Measurements from ENCODE around the gene NALCN.

NALCN gene

DNA sequence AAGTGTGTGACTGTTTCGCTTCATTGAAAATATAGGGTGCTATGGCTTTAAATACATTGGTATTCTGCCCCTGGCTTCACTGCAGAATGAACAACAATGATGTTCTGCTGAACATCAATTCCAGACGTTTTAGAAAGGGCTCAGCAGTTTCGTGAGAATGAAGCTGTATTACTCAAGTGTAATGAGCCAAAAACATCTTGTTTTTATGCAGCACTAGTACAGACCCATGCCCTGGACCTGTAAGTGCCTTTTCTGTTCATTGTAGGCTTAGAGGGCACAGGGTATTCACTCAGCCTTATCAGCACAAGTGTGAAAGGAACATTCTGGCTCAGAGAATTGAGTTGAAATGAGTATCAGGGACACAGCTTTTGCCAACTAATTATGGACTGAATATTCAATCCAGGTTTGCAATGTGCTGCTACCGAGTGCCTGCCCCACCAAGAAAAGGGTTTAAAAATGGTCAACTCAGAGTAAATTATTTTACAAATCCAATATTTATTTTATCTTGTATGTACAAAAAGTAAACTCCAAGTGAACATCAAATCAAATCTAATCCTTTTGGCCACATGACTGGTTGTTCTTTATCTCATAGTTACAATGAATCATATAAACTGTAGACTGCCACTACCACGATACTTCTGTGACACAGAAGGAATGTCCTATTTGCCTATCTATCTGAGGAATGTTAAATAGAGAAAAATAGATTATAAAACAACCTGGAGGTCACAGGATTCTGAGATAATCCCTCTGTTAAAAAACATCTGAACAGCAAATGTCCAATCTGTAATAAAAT lies 362.8 kb downstream of the NALCN start:
- no peaks in the 10 kb centered on the region for H3K9me3 Mint-ChIP-seq
- TF ChIP-seq, protein P1, sequence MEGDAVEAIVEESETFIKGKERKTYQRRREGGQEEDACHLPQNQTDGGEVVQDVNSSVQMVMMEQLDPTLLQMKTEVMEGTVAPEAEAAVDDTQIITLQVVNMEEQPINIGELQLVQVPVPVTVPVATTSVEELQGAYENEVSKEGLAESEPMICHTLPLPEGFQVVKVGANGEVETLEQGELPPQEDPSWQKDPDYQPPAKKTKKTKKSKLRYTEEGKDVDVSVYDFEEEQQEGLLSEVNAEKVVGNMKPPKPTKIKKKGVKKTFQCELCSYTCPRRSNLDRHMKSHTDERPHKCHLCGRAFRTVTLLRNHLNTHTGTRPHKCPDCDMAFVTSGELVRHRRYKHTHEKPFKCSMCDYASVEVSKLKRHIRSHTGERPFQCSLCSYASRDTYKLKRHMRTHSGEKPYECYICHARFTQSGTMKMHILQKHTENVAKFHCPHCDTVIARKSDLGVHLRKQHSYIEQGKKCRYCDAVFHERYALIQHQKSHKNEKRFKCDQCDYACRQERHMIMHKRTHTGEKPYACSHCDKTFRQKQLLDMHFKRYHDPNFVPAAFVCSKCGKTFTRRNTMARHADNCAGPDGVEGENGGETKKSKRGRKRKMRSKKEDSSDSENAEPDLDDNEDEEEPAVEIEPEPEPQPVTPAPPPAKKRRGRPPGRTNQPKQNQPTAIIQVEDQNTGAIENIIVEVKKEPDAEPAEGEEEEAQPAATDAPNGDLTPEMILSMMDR (IDR thresholded peaks at IDR 0.05; ENCODE audit: unreplicated experiment in 3 of 3): no peak
- H3K4me3 Mint-ChIP-seq: no peak overlapping the region
- H3K36me3 Mint-ChIP-seq (ENCODE audit: low read depth): no peaks in the 10 kb centered on the region
- H3K27me3 Mint-ChIP-seq (ENCODE audit: low read depth): peaks cover 11% of the 10 kb centered on the region
- no peaks in the 10 kb centered on the region for H3K4me1 Mint-ChIP-seq
- no peak overlapping the region for H3K27ac Mint-ChIP-seq

DNA sequence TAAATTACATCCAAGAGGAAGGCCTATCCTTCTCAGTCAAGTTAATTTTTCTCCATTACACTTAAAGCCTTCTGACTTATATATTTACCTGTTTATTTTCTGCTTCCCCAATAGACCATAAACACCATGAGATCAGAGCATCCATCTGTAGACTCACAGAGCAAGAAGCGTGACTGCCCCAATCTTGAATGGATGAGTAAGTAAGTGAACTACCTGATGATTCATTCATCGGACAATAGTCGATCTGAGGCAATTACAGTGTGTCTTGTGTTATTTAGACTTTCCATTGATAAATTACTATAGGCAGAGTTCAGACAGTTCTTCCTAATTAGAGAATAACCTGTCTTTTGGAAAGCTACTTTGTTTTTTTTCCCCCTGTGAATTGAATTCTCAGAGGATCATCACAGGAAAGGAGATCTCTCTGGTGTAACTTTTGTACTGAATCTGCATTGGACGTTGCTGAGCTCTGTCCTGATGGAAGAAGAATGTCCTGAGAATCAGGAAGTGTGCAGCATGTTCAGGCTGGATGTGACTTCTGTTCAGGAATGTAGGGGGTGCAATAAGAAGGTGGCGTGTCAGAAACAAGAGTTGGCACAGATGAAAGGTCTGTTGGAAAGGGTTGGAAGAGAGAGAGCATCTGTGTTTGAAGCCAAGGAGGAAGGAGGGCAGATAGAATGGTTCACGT lies 367.0 kb downstream of the NALCN start:
- no peak overlapping the region for H3K27ac Mint-ChIP-seq
- H3K4me1 Mint-ChIP-seq: no peaks in the 10 kb centered on the region
- H3K4me3 Mint-ChIP-seq: no peak overlapping the region
- H3K27me3 Mint-ChIP-seq (ENCODE audit: low read depth): no peaks in the 10 kb centered on the region
- no peaks in the 10 kb centered on the region for H3K36me3 Mint-ChIP-seq (ENCODE audit: low read depth)
- TF ChIP-seq, protein P1 (IDR thresholded peaks at IDR 0.05; ENCODE audit: unreplicated experiment in 3 of 3): no peak
- H3K9me3 Mint-ChIP-seq: peaks cover 11% of the 10 kb centered on the region

DNA sequence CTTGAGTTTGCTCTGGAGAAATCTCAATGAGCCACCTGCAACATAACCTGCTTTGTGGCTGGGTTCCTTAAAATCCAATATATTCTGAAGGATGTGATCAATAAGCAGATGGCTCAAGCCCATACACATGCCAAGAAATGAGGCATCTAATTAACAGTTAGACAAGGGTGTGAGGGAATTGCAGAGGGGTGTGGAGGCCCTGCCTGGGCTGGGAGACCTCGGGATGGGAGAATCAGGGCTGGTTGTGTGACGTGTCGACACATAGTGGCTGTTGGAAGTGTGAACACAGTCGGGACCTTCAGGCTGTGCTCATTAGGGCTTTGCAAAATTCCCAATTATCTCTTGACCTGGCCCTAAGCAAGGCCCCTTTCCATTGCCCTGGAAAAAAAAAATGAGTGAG lies 379.8 kb downstream of the NALCN start:
- H3K4me1 Mint-ChIP-seq: no peaks in the 10 kb centered on the region
- H3K4me3 Mint-ChIP-seq: no peak overlapping the region
- H3K27me3 Mint-ChIP-seq (ENCODE audit: low read depth): no peaks in the 10 kb centered on the region
- no peak overlapping the region for H3K27ac Mint-ChIP-seq
- TF ChIP-seq, protein P1 (IDR thresholded peaks at IDR 0.05; ENCODE audit: unreplicated experiment in 3 of 3): no peak
- H3K9me3 Mint-ChIP-seq: peaks cover 14% of the 10 kb centered on the region
- no peaks in the 10 kb centered on the region for H3K36me3 Mint-ChIP-seq (ENCODE audit: low read depth)

GRCh38 chr13:101035119-101035620 lies 381.1 kb downstream of the NALCN start:
- Mint-ChIP-seq H3K4me1 (no peaks in the 10 kb centered on the region), H3K9me3 (peaks cover 14% of the 10 kb centered on the region), H3K27ac (no peak overlapping the region), H3K36me3 (ENCODE audit: low read depth) (no peaks in the 10 kb centered on the region), H3K4me3 (no peak overlapping the region), H3K27me3 (ENCODE audit: low read depth) (no peaks in the 10 kb centered on the region)
- TF ChIP-seq, protein P1 (IDR thresholded peaks at IDR 0.05; ENCODE audit: unreplicated experiment in 3 of 3): no peak

DNA sequence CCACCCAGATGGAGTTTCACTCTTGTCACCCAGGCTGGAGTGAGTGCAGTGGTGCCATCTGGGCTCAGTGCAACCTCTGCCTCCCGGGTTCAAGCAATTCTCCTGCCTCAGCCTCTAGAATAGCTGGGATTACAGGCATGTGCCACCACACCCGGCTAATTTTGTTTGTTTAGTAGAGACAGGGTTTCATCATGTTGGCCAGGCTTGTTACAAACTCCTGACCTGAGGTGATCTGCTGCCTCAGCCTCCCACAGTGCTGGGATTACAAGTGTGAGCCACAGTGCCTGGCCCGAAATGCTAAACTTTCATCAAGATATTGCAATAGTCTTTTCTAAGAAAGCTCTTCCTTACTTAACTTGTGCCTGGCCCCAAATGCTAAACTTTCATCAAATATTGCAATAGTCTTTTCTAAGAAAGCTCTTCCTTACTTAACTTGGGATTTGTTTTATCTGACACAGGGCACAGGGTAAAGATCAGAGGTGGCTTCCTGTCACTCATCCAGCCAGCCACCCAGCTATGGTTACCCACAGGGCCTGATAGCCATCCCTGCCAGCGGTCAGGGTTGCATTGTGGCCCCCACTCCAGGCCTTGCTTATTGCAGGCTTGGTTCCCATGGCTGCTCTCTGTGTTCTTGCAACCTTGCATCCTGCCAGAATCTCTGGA lies 389.4 kb downstream of the NALCN start:
- Mint-ChIP-seq H3K4me3 (no peak overlapping the region), H3K36me3 (ENCODE audit: low read depth) (no peaks in the 10 kb centered on the region), H3K4me1 (peaks cover 6% of the 10 kb centered on the region), H3K27ac (peak overlapping the region in 1 of 3 experiments; percentile 39), H3K27me3 (ENCODE audit: low read depth) (no peaks in the 10 kb centered on the region), H3K9me3 (no peaks in the 10 kb centered on the region)
- TF ChIP-seq, protein P1 (IDR thresholded peaks at IDR 0.05; ENCODE audit: unreplicated experiment in 3 of 3): no peak
